NT2/D1 (cell line): ENCODE measurements around the gene CLCN6.

Source experiments
- SUZ12 ChIP-seq: IDR thresholded peaks from 2 replicates; pipeline ENCODE4 v1.6.1; 2011; ENCODE audit not compliant: insufficient read length, insufficient read depth; ENCODE audit errors: extremely low read depth
- YY1 ChIP-seq: IDR thresholded peaks from 2 replicates; pipeline ENCODE4 v1.6.1; 2011; ENCODE audit not compliant: insufficient read length, insufficient read depth
- ZNF274 ChIP-seq: IDR thresholded peaks from 2 replicates; pipeline ENCODE4 v1.6.1; 2011; ENCODE audit warnings: mild to moderate bottlenecking, low read depth, low read length

DNA sequence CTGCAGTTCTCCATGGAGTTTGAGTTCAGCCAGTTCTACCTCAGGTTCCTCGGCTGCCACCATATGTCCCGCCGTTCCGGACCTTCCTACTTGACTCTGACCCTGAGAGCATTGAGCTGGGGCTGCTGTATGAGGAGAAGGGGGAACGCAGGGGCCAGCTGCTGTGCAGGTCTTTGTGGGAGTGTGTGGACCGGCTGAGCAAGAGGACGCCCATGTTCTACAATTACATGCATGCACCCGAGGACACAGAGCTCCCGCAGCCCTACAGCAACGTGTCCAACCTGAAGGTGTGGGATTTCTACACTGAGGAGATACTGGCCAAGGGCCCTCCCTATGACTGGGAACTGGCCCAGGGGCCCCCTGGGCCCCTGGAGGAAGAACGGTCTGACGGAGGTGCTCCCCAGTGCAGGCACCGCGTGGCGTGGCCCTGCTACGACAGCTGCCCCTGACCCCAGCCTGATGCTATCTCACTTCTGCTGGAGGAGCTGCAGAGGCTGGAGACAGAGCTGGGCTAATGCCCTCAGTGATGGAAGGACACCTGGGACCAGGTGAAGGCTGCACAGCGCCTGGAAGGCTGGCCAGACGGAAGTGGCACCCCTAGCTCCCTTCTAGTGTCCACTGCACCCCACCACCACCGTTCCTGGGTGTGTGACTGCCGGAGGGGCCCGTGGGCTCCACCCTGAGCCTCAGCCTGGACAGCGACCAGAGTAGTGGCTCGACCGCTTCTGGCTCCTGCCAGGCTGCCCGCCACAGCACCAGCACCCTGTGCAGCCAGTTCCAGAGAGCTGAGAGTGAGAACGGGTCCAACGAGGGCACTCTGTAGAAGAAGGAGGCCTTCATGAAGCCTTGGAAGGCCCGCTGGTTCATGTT, 73.6 kb downstream of the CLCN6 start:
- TF ChIP-seq SUZ12 (no peak), ZNF274 (no peak), YY1 (no peak)
